ENCODE measurements around the gene AUH.

GRCh38 chr9:91164724-91165520 lies 196.8 kb downstream of the AUH start:
- no peak for TF ChIP-seq CTCF (conservative IDR thresholded peaks at IDR 0.05; ENCODE audit: low read length)
- TF ChIP-seq EZH2phosphoT487 (IDR thresholded peaks at IDR 0.05; ENCODE audit: borderline replicate concordance, low read depth, low read length): no peak
